HFFc6 (cell line): ENCODE results near the gene TAC4. TPM values are rescaled to one million over a fixed set of nuclear protein-coding genes. Genes with fewer than 3 reads are reported as not detected.

Experiments used
- DNase-seq: peaks from one replicate; pipeline ENCODE4 v3.0.0-alpha.2; 2018
- H3K27ac Mint-ChIP-seq: 2 replicates; pipeline ENCODE4 v1.8.0; 2020; ENCODE audit warnings: mild to moderate bottlenecking, mixed read lengths
- H3K27me3 Mint-ChIP-seq: 2 replicates; pipeline ENCODE4 v1.8.0; 2021; ENCODE audit warnings: mild to moderate bottlenecking, moderate library complexity, mixed read lengths; ENCODE audit not compliant: insufficient read depth
- H3K36me3 Mint-ChIP-seq: 2 replicates; pipeline ENCODE4 v1.8.0; 2021; ENCODE audit warnings: low read depth, mixed read lengths
- H3K4me1 Mint-ChIP-seq: 2 replicates; pipeline ENCODE4 v1.8.0; 2020; ENCODE audit warnings: low read depth, mixed read lengths
- H3K4me3 Mint-ChIP-seq: 2 replicates; pipeline ENCODE4 v1.8.0; 2020; ENCODE audit warnings: mild to moderate bottlenecking, moderate library complexity, mixed read lengths
- H3K9me3 Mint-ChIP-seq: 2 replicates; pipeline ENCODE4 v1.8.0; 2020; ENCODE audit warnings: mild to moderate bottlenecking, mixed read lengths
- CTCF ChIP-seq: fragments of 200-600 bp; sonication (generic); IDR thresholded peaks from 2 replicates; pipeline ENCODE4 v1.5.0; 2021; ENCODE audit warnings: antibody characterized with exemption, mild to moderate bottlenecking
- total RNA-seq, 6 experiments: library from RNA; stranded (reverse); fragmentation: NEBNext Ultra II Directional; extraction: Animal tissue kit (Norgen Biotek cat#: 25700); gene quantifications; 2 replicates in 1 of 6; 3 replicates in 5 of 6; pipeline ENCODE4 v1.2.3, GENCODE V29; 2021

Gene TAC4
- total RNA-seq, 6 experiments from 2014 or later: not detected

DNA sequence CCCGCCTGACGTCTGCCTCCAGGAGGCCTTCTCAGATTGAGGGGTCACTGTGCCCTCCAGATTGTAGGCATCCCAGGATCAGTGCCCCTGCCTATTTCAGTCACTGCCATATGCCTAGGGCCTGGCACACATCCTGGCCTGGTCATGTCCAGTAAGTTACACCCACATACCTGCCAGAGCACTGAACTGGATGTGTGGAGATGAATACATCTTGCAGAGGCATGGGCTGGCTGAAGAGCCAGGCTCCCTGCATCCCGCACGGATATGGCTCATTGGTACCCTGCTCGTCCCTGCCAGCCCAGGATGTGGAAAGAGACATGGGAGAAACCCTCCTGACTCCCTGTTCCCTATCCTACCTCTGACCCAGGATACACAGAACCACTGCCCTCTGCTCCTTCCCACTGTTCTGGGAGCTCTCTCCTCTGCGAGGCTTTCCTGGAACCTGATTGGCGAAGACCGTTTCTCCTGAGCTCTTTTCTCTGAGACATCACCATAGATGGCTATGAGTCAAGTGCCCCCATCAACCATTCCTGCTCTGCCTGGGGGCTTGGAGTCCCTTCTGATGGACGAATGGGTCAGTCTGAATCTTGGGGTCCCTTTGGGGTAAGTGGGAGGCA is 40.0 kb upstream of the TAC4 start:
- no peak overlapping the region for H3K27ac Mint-ChIP-seq
- H3K4me3 Mint-ChIP-seq: no peak overlapping the region
- peaks cover 62% of the 10 kb centered on the region for H3K27me3 Mint-ChIP-seq
- no peaks in the 10 kb centered on the region for H3K9me3 Mint-ChIP-seq
- no peaks in the 10 kb centered on the region for H3K36me3 Mint-ChIP-seq
- no peak for TF ChIP-seq CTCF
- H3K4me1 Mint-ChIP-seq: no peaks in the 10 kb centered on the region
- DNase-seq: no peak

DNA sequence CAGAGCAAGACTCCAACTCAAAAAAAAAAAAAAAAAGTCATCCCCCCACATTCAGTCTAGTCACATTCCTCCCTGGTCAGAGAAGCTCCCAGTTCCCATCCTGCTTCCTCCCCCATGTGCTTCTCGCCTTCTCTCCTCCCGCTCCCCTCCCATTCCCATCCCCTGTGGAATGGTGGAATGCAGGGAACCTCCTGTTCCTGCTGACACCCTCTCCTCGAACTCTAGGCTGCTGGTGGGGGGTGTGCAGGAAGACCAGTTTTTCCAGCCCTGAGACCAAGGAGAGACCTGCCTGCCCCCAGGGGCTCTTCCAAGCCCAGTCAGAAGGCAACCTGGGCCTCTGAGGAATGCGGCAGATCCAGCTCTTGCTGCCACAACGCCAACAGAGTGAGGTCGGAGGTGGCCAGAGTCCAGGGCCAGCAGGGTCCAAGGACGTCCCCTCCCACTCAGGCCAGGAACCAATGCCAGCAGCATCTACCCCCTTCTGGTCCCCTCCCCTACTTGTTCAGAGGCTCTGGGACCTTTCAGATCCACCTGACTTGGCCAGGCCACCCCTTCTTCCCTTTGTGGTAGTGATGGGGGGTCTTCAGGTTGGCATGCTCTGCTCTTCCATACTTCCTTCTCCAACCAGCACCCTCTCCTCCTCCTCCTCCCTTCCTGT is 39.3 kb upstream of the TAC4 start:
- Mint-ChIP-seq H3K27me3 (peaks cover 61% of the 10 kb centered on the region), H3K9me3 (no peaks in the 10 kb centered on the region), H3K36me3 (no peaks in the 10 kb centered on the region), H3K4me3 (no peak overlapping the region), H3K4me1 (no peaks in the 10 kb centered on the region), H3K27ac (no peak overlapping the region)
- no peak for TF ChIP-seq CTCF
- DNase-seq: no peak

DNA sequence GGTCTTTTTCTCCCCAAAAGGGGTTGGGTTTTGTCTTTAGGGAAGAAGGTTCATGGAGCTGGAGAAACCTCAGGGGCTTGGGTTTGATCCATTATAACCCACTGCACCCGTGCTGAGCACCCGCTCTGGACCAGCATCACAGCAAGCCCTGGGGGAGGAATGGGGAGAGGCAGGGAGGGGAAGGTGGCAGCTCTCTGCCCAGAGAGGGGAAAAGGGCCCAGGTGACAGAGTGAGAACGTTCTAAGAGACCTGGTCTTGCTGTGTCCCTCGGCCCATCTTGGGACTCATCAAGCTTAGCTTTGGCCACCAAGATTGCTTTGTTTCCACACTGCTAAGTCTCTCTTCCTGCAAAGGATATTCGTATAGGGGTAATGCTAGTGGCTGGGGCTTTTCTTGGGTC is 38.2 kb upstream of the TAC4 start:
- H3K27me3 Mint-ChIP-seq: peaks cover 59% of the 10 kb centered on the region
- no peaks in the 10 kb centered on the region for H3K4me1 Mint-ChIP-seq
- H3K27ac Mint-ChIP-seq: no peak overlapping the region
- no peak for TF ChIP-seq CTCF
- no peaks in the 10 kb centered on the region for H3K9me3 Mint-ChIP-seq
- H3K4me3 Mint-ChIP-seq: no peak overlapping the region
- DNase-seq: no peak
- H3K36me3 Mint-ChIP-seq: no peaks in the 10 kb centered on the region

GRCh38 chr17:49882434-49882833 is 34.6 kb upstream of the TAC4 start:
- Mint-ChIP-seq H3K27ac (no peak overlapping the region), H3K36me3 (no peaks in the 10 kb centered on the region), H3K9me3 (no peaks in the 10 kb centered on the region), H3K4me1 (no peaks in the 10 kb centered on the region), H3K4me3 (no peak overlapping the region), H3K27me3 (peaks cover 66% of the 10 kb centered on the region)
- TF ChIP-seq CTCF: no peak
- DNase-seq: no peak

- TF ChIP-seq CTCF: no peak
- Mint-ChIP-seq H3K27me3 (peaks cover 54% of the 10 kb centered on the region), H3K4me3 (no peak overlapping the region), H3K4me1 (no peaks in the 10 kb centered on the region), H3K36me3 (no peaks in the 10 kb centered on the region), H3K9me3 (no peaks in the 10 kb centered on the region), H3K27ac (no peak overlapping the region)
- no peak for DNase-seq
Observed at GRCh38 chr17:49881054-49881402, 33.2 kb upstream of the TAC4 start.
